ENCODE data around the gene CD40. TPM values are rescaled to one million over a fixed set of nuclear protein-coding genes. Genes with fewer than 3 reads are reported as not detected.

Gene CD40
- total RNA-seq, 1 experiment from 2014 or later, result 13.6 TPM

DNA sequence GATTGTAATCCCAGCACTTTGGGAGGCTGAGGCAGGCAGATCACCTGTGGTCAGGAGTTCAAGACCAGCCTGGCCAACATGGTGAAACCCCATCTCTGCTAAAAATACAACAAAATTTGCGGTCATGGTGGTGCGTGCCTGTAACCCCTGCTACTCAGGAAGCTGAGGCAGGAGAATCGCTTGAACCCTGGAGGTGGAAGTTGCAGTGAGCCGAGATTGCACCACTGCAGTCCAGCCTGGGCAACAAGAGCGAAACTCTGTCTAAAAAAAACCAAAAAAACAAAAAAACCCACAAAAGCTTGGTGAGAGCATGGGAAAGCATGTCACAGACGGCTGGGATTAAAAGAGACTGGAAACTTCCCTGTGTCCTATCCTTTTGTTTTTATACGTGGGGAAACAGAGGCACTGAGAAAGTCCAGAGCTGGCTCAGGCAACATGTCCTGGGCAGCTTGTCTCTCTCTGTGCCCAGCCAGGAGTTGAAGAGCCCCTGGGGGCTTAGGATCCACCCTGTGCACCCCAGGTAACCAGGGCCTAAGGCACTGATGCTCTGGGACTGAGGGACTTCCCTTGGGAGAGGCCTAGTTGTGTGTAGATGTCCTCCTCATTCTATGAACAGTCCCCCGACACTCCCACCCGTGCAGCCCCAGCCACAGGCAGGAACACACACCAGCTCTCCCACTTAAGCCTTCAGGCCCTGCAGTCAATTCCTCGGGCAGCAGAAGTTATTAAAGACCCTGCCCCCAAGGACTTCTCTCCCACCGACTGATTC, 16.0 kb downstream of the CD40 start:
- Histone ChIP-seq H4K20me1 (ENCODE audit: insufficient read depth) (no peaks in the 10 kb centered on the region), H2AFZ (no peak overlapping the region), H3K9me3 (ENCODE audit: insufficient read depth, low read depth) (no peaks in the 10 kb centered on the region), H3K4me3 (no peak overlapping the region), H3K9me2 (ENCODE audit: insufficient read depth) (no peaks in the 10 kb centered on the region), H3F3A (ENCODE audit: insufficient read depth, low read depth) (no peaks in the 10 kb centered on the region), H3K36me3 (ENCODE audit: low read depth) (no peaks in the 10 kb centered on the region), H3K4me2 (no peak overlapping the region), H3K27ac (no peak overlapping the region), H3K27me3 (ENCODE audit: insufficient read depth, low read depth) (peaks cover 92% of the 10 kb centered on the region), H3K79me2 (ENCODE audit: low read depth) (no peaks in the 10 kb centered on the region), H3K4me1 (replicated peaks; ENCODE audit: insufficient read depth) (no peaks in the 10 kb centered on the region)
- DNase-seq, result no peak
- ChIA-PET POLR2A (ENCODE audit: unreplicated experiment) (interaction anchor here (0.6 kb wide), 1 partner anchor 427 kb away, joined by 5 read pairs; no protein-coding TSS in a partner anchor), CTCF (interaction anchor here (0.6 kb wide), 2 partner anchors 229 to 985 kb away, joined by 3 to 4 read pairs; no protein-coding TSS in a partner anchor)
- intact Hi-C loops (cut with micrococcal nuclease; ENCODE audit: unreplicated experiment), result loop anchor here (2.0 to 5.0 kb wide), 3 partner anchors 173 to 215 kb away; partner anchors contain the start of gene CDH22
- TF ChIP-seq EZH2 (IDR thresholded peaks at IDR 0.05; ENCODE audit: low read depth), result no peak
- TF ChIP-seq, protein P1, sequence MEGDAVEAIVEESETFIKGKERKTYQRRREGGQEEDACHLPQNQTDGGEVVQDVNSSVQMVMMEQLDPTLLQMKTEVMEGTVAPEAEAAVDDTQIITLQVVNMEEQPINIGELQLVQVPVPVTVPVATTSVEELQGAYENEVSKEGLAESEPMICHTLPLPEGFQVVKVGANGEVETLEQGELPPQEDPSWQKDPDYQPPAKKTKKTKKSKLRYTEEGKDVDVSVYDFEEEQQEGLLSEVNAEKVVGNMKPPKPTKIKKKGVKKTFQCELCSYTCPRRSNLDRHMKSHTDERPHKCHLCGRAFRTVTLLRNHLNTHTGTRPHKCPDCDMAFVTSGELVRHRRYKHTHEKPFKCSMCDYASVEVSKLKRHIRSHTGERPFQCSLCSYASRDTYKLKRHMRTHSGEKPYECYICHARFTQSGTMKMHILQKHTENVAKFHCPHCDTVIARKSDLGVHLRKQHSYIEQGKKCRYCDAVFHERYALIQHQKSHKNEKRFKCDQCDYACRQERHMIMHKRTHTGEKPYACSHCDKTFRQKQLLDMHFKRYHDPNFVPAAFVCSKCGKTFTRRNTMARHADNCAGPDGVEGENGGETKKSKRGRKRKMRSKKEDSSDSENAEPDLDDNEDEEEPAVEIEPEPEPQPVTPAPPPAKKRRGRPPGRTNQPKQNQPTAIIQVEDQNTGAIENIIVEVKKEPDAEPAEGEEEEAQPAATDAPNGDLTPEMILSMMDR (conservative IDR thresholded peaks at IDR 0.05), result no peak
- BruUV-seq (replicated peaks), result no TSS peak

DNA sequence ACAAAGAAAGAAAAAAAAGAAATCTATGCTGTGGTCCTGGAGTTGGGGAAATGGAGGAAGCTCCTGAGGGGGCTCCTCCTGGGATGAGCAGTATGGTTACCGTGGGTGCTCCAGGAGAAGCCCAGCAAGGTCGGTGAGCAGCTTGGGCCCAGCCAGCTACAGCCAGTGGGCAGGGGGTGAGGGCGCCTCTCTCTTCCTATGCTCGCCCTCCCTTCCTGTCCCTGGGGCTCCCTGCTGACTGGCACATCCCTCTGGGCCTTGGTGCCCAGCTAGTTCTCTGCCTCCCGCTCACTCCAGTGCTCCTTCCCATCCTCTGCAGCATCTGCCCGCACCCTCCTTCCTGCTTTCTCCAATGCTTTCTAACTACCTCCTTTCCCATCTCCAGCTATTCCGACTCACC, 16.6 kb downstream of the CD40 start:
- DNase-seq, result no peak
- no peaks in the 10 kb centered on the region for H3K4me1 ChIP-seq (replicated peaks; ENCODE audit: insufficient read depth)
- no peaks in the 10 kb centered on the region for H3F3A ChIP-seq (ENCODE audit: insufficient read depth, low read depth)
- H3K36me3 ChIP-seq (ENCODE audit: low read depth), result no peaks in the 10 kb centered on the region
- ChIA-PET POLR2A (ENCODE audit: unreplicated experiment) (interaction anchor here (0.6 kb wide), 1 partner anchor 427 kb away, joined by 5 read pairs; no protein-coding TSS in a partner anchor), CTCF (interaction anchor here (0.6 kb wide), 1 partner anchor 985 kb away, joined by 3 read pairs; no protein-coding TSS in a partner anchor)
- H3K27me3 ChIP-seq (ENCODE audit: insufficient read depth, low read depth), result peaks cover 92% of the 10 kb centered on the region
- H4K20me1 ChIP-seq (ENCODE audit: insufficient read depth), result no peaks in the 10 kb centered on the region
- TF ChIP-seq, protein P1 (conservative IDR thresholded peaks at IDR 0.05), result no peak
- TF ChIP-seq EZH2 (IDR thresholded peaks at IDR 0.05; ENCODE audit: low read depth), result no peak
- H3K27ac ChIP-seq, result no peak overlapping the region
- no peak overlapping the region for H3K4me3 ChIP-seq
- H2AFZ ChIP-seq, result no peak overlapping the region
- no peaks in the 10 kb centered on the region for H3K9me2 ChIP-seq (ENCODE audit: insufficient read depth)
- no peak overlapping the region for H3K4me2 ChIP-seq
- no peaks in the 10 kb centered on the region for H3K79me2 ChIP-seq (ENCODE audit: low read depth)
- intact Hi-C loops (cut with micrococcal nuclease; ENCODE audit: unreplicated experiment), result loop anchor here (5.0 kb wide), 2 partner anchors 173 to 193 kb away; partner anchors contain the start of gene CDH22
- BruUV-seq (replicated peaks), result no TSS peak
- H3K9me3 ChIP-seq (ENCODE audit: insufficient read depth, low read depth), result no peaks in the 10 kb centered on the region

DNA sequence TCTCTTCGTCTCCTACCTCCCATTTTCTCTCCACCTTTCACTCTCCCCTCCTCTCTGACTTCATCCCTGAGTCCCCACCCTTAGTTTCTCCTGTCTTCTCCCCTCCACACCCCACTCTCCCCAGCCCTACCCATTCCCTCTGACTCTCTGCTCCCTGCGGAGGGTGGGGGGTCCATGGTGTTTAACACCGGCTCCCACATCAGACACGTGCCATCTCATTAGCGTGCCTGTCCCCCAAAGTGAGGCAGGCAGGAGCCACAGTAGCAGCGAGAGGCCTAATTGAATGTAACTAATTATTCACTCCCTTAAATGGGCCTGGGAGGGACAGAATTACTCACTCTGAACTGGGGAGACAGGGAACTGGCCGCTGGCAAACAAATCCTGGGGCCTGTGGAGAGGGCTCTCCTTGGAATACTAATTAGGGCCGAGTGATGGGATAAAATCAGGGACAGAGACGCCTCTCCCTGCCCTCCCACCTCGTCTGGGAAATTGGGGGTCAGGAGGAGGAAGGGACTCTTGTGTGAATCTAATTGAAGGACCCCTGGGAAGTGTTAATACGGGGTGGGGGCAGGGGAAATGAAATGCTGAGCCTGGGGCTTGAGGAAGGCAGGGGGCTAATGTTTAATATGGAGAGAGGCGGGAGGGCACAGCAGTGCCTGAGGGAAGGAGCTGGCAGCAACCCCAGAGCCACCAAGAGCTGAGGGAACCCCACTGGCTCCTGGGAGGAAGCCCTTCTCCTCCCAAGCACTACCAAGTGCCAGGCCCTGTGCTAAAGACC, 17.9 kb downstream of the CD40 start:
- Histone ChIP-seq H3K79me2 (ENCODE audit: low read depth) (no peaks in the 10 kb centered on the region), H3K4me3 (no peak overlapping the region), H3K4me2 (no peak overlapping the region), H3K36me3 (ENCODE audit: low read depth) (no peaks in the 10 kb centered on the region), H3K4me1 (replicated peaks; ENCODE audit: insufficient read depth) (no peaks in the 10 kb centered on the region), H3K27me3 (ENCODE audit: insufficient read depth, low read depth) (peaks cover 92% of the 10 kb centered on the region), H3K9me2 (ENCODE audit: insufficient read depth) (no peaks in the 10 kb centered on the region), H3K27ac (no peak overlapping the region), H3F3A (ENCODE audit: insufficient read depth, low read depth) (no peaks in the 10 kb centered on the region), H2AFZ (no peak overlapping the region), H3K9me3 (ENCODE audit: insufficient read depth, low read depth) (no peaks in the 10 kb centered on the region), H4K20me1 (ENCODE audit: insufficient read depth) (no peaks in the 10 kb centered on the region)
- CTCF ChIA-PET, result interaction anchor here (0.6 kb wide), 1 partner anchor 139 kb away, joined by 3 read pairs; no protein-coding TSS in a partner anchor
- intact Hi-C loops (cut with micrococcal nuclease; ENCODE audit: unreplicated experiment), result no loop called here
- POLR2A ChIA-PET (ENCODE audit: unreplicated experiment), result interaction anchor here (0.6 kb wide), 1 partner anchor 86 kb away, joined by 4 read pairs; no protein-coding TSS in a partner anchor
- DNase-seq, result no peak
- TF ChIP-seq EZH2 (IDR thresholded peaks at IDR 0.05; ENCODE audit: low read depth), result no peak
- TF ChIP-seq, protein P1 (conservative IDR thresholded peaks at IDR 0.05), result no peak
- no TSS peak for BruUV-seq (replicated peaks)

Measured in PC-9 (cell line).